Ishikawa (cell line): ENCODE measurements around the gene SEMA5A.

Experiments used
- CEBPB ChIP-seq: IDR thresholded peaks from 2 replicates; pipeline ENCODE4 v1.6.1; 2012
- CREB1 ChIP-seq: IDR thresholded peaks from 2 replicates; pipeline ENCODE4 v1.6.1; 2012; ENCODE audit warnings: low read depth
- EGR1 ChIP-seq: IDR thresholded peaks from 2 replicates; pipeline ENCODE4 v1.6.1; 2012
- EP300 ChIP-seq: IDR thresholded peaks from 2 replicates; pipeline ENCODE4 v1.6.1; 2012; ENCODE audit warnings: borderline replicate concordance
- FOXM1 ChIP-seq: IDR thresholded peaks from 2 replicates; pipeline ENCODE4 v1.6.1; 2012; ENCODE audit warnings: low read depth, borderline replicate concordance
- MAX ChIP-seq: IDR thresholded peaks from 2 replicates; pipeline ENCODE4 v1.6.1; 2012
- NFIC ChIP-seq: IDR thresholded peaks from 2 replicates; pipeline ENCODE4 v1.6.1; 2012
- RAD21 ChIP-seq: IDR thresholded peaks from 2 replicates; pipeline ENCODE4 v1.6.1; 2012; ENCODE audit warnings: low read depth
- TAF1 ChIP-seq: IDR thresholded peaks from 2 replicates; pipeline ENCODE4 v1.6.1; 2012; ENCODE audit warnings: low read depth, mild to moderate bottlenecking
- TCF12 ChIP-seq: IDR thresholded peaks from 2 replicates; pipeline ENCODE4 v1.6.1; 2012; ENCODE audit warnings: low read depth
- TEAD4 ChIP-seq: IDR thresholded peaks from 2 replicates; pipeline ENCODE4 v1.6.1; 2012
- YY1 ChIP-seq: IDR thresholded peaks from 2 replicates; pipeline ENCODE4 v1.6.1; 2012; ENCODE audit warnings: low read depth
- ZBTB7A ChIP-seq: IDR thresholded peaks from 2 replicates; pipeline ENCODE4 v1.6.1; 2012; ENCODE audit warnings: low read depth
- TF ChIP-seq, protein P1 (sequence below): IDR thresholded peaks from 2 replicates; pipeline ENCODE4 v1.6.1; 2012
- TF ChIP-seq, protein P2 (sequence below): IDR thresholded peaks from 2 replicates; pipeline ENCODE4 v1.6.1; 2012; ENCODE audit warnings: low read depth, mild to moderate bottlenecking

The SEMA5A gene, protein sequence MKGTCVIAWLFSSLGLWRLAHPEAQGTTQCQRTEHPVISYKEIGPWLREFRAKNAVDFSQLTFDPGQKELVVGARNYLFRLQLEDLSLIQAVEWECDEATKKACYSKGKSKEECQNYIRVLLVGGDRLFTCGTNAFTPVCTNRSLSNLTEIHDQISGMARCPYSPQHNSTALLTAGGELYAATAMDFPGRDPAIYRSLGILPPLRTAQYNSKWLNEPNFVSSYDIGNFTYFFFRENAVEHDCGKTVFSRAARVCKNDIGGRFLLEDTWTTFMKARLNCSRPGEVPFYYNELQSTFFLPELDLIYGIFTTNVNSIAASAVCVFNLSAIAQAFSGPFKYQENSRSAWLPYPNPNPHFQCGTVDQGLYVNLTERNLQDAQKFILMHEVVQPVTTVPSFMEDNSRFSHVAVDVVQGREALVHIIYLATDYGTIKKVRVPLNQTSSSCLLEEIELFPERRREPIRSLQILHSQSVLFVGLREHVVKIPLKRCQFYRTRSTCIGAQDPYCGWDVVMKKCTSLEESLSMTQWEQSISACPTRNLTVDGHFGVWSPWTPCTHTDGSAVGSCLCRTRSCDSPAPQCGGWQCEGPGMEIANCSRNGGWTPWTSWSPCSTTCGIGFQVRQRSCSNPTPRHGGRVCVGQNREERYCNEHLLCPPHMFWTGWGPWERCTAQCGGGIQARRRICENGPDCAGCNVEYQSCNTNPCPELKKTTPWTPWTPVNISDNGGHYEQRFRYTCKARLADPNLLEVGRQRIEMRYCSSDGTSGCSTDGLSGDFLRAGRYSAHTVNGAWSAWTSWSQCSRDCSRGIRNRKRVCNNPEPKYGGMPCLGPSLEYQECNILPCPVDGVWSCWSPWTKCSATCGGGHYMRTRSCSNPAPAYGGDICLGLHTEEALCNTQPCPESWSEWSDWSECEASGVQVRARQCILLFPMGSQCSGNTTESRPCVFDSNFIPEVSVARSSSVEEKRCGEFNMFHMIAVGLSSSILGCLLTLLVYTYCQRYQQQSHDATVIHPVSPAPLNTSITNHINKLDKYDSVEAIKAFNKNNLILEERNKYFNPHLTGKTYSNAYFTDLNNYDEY

DNA sequence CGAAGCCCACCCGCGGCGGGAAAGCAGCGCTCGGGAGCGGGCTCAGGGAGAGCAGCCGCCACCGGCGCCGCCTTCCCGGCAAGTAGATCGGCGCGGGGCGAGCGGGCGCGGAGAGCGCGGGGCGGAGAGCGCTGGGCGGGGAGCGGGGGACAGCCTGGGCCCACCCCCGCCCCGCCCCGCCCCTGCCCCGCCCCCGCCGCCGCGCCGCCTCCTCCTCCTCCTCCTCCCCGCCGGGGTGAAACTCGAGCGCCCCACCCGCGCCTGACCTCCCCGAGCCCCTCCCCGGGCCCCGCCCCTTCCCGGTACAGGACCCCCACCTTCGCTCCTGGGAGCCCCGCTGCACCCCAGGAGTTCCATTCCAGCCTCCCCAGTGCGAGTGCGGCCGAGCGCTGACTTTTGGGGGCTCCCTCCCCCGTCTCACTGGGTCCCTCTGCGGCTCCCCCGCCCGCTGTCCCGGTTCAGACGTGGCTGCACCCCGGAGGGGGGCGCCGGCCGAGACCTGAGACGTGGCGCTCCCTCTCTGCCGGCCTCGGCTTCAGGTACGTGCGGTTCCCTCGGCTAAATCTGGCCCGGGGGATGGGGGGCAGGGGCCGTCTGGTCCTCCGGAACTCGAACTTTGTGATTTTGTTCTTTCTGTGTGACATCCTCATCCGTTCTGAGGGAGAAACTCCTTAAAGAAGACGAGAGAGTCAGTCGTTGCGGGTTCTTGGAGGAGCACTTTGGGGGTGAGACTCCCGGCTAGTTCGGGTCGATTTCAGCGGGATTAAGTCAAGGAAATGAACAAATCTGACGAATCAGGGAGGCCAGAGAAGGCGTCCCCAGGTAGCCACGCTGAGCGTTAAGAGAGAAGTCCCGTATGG is at the start of gene SEMA5A:
Gene SEMA5A (minus strand): TSS at position 84 of the 860 bp plus-strand sequence. CDS start 166,129 bp downstream, outside the sequence.
- TF ChIP-seq, protein P1, sequence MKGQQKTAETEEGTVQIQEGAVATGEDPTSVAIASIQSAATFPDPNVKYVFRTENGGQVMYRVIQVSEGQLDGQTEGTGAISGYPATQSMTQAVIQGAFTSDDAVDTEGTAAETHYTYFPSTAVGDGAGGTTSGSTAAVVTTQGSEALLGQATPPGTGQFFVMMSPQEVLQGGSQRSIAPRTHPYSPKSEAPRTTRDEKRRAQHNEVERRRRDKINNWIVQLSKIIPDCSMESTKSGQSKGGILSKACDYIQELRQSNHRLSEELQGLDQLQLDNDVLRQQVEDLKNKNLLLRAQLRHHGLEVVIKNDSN, result no peak
- no peak for TF ChIP-seq TEAD4
- no peak for TF ChIP-seq TAF1
- TF ChIP-seq, protein P2, sequence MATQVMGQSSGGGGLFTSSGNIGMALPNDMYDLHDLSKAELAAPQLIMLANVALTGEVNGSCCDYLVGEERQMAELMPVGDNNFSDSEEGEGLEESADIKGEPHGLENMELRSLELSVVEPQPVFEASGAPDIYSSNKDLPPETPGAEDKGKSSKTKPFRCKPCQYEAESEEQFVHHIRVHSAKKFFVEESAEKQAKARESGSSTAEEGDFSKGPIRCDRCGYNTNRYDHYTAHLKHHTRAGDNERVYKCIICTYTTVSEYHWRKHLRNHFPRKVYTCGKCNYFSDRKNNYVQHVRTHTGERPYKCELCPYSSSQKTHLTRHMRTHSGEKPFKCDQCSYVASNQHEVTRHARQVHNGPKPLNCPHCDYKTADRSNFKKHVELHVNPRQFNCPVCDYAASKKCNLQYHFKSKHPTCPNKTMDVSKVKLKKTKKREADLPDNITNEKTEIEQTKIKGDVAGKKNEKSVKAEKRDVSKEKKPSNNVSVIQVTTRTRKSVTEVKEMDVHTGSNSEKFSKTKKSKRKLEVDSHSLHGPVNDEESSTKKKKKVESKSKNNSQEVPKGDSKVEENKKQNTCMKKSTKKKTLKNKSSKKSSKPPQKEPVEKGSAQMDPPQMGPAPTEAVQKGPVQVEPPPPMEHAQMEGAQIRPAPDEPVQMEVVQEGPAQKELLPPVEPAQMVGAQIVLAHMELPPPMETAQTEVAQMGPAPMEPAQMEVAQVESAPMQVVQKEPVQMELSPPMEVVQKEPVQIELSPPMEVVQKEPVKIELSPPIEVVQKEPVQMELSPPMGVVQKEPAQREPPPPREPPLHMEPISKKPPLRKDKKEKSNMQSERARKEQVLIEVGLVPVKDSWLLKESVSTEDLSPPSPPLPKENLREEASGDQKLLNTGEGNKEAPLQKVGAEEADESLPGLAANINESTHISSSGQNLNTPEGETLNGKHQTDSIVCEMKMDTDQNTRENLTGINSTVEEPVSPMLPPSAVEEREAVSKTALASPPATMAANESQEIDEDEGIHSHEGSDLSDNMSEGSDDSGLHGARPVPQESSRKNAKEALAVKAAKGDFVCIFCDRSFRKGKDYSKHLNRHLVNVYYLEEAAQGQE, result no peak
- no peak for TF ChIP-seq EP300
- no peak for TF ChIP-seq MAX
- no peak for TF ChIP-seq YY1
- no peak for TF ChIP-seq NFIC
- TF ChIP-seq CREB1, result no peak
- no peak for TF ChIP-seq TCF12
- no peak for TF ChIP-seq ZBTB7A
- no peak for TF ChIP-seq CEBPB

DNA sequence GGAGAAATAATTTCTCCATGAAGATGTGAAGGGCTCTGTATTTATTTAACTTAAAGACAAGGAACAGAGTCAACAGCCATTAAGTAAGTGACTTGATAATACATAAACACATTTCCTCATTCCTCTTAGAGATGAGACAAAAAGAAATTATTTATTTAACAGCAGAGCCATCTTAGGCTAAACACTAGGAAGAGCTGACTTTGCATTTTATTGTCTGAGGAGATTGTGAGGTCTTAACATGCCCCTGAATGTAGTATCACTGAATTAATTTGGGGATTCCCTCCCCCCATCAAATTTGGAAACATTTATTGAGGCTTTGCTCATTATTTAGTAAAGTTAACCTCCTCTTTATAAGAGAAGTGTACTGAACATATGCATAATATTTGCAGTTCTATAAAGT is 49.0 kb upstream of the SEMA5A start:
- TF ChIP-seq, protein P1, result no peak

GRCh38 chr5:9589049-9589835 is 43.4 kb upstream of the SEMA5A start:
- no peak for TF ChIP-seq TCF12
- TF ChIP-seq TAF1, result no peak
- TF ChIP-seq NFIC, result no peak
- TF ChIP-seq MAX, result no peak
- no peak for TF ChIP-seq RAD21
- TF ChIP-seq TEAD4, result no peak
- no peak for TF ChIP-seq EGR1
- TF ChIP-seq ZBTB7A, result no peak
- TF ChIP-seq, protein P1, result no peak
- no peak for TF ChIP-seq YY1
- TF ChIP-seq EP300, result no peak
- TF ChIP-seq FOXM1, result no peak
- no peak for TF ChIP-seq CEBPB
- no peak for TF ChIP-seq CREB1
- TF ChIP-seq, protein P2, result no peak

DNA sequence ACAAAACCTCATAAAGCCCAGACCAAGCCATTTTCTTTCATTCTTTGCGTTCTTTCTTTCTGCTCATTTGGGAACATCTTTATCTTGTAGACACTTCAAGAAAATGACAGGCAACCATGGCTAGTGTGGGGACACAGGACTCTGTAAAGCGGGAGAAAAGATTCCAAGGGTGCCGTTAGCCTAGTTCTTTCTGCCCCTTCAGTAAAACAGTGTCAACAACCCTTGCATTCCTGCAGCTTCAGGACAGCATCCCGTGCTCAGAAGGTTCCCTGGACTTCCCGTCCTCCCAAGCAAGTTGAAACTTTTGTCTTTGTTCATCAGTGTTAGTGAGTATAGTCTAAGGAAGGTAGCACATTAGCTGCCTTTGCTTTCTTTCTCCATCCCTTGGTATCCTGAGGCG is 42.4 kb upstream of the SEMA5A start:
- TF ChIP-seq TAF1 (no peak), TCF12 (no peak), CEBPB (no peak), FOXM1 (no peak), EP300 (no peak), YY1 (no peak), ZBTB7A (no peak), NFIC (no peak)
